ENCODE data around the gene CAPZB. TPM values are rescaled to one million over a fixed set of nuclear protein-coding genes. Genes with fewer than 3 reads are reported as not detected.

CAPZB gene
- total and polyA plus RNA-seq, 11 donors, result 77.8 to 348 (median 237) TPM

- H3K4me1 ChIP-seq, result peaks cover 0 to 27% (median 22%) of the 10 kb centered on the region in 12 donors
- ATAC-seq, result no peak
- no peaks in the 10 kb centered on the region for H3K9me3 ChIP-seq
- intact Hi-C loops (cut with DNase I), result loop anchor here in 1 of 10 donors (10.0 kb wide), 1 partner anchor 58 kb away; no protein-coding TSS in a partner anchor
- H3K27ac ChIP-seq, result peak overlapping the region in 8 of 12 donors; percentile 47 to 95 (median 83)
- DNase-seq, result no peak
- no peaks in the 10 kb centered on the region for H3K36me3 ChIP-seq
- H3K4me3 ChIP-seq, result no peak overlapping the region
- WGBS, 4 donors, result 91 to 100% (median 94%) methylated on average over 1 of the region's 1 CpG
- no peak for TF ChIP-seq CTCF (IDR thresholded peaks at IDR 0.05)
- no peak for TF ChIP-seq POLR2A (IDR thresholded peaks at IDR 0.05)
- H3K27me3 ChIP-seq, result no peaks in the 10 kb centered on the region
Observed at GRCh38 chr1:19496527-19496874, 11.2 kb upstream of the CAPZB start.

- TF ChIP-seq POLR2A (IDR thresholded peaks at IDR 0.05) (no peak), CTCF (IDR thresholded peaks at IDR 0.05) (no peak)
- peak in 3 of 4 donors; percentile 12 to 30 (median 22) for ATAC-seq
- Histone ChIP-seq H3K4me1 (peaks cover 0 to 27% (median 22%) of the 10 kb centered on the region in 12 donors), H3K36me3 (no peaks in the 10 kb centered on the region), H3K4me3 (no peak overlapping the region), H3K9me3 (no peaks in the 10 kb centered on the region), H3K27me3 (no peaks in the 10 kb centered on the region), H3K27ac (peak overlapping the region; percentile 12 to 95 (median 78))
- 21 to 49% (median 40%) methylated on average over 3 of the region's 3 CpGs for WGBS, 4 donors
- intact Hi-C loops (cut with DNase I), result loop anchor here in 1 of 10 donors (10.0 kb wide), 1 partner anchor 59 kb away; no protein-coding TSS in a partner anchor
- DNase-seq, result no peak
Observed at GRCh38 chr1:19495799-19496526, 10.6 kb upstream of the CAPZB start.

GRCh38 chr1:19495000-19495656, 9.8 kb upstream of the CAPZB start:
- WGBS, 4 donors, result 54 to 70% (median 61%) methylated on average over 11 of the region's 11 CpGs
- intact Hi-C loops (cut with DNase I), result loop anchor here in 3 of 10 donors (5.0 to 10.0 kb wide), 4 partner anchors 60 to 152 kb away; partner anchors contain the start of gene NBL1 (in 1 of the 3)
- H3K4me3 ChIP-seq, result no peak overlapping the region
- peaks cover 0 to 27% (median 22%) of the 10 kb centered on the region in 12 donors for H3K4me1 ChIP-seq
- peak in 2 of 5 donors; percentile 47 to 62 for DNase-seq
- H3K27me3 ChIP-seq, result no peaks in the 10 kb centered on the region
- ATAC-seq, result peak; percentile 48 to 96 (median 76)
- peak overlapping the region; percentile 12 to 95 (median 78) for H3K27ac ChIP-seq
- no peaks in the 10 kb centered on the region for H3K9me3 ChIP-seq
- no peaks in the 10 kb centered on the region for H3K36me3 ChIP-seq
- TF ChIP-seq POLR2A (IDR thresholded peaks at IDR 0.05), result no peak
- TF ChIP-seq CTCF (IDR thresholded peaks at IDR 0.05), result no peak

GRCh38 chr1:19493547-19493946, 8.2 kb upstream of the CAPZB start:
- Histone ChIP-seq H3K9me3 (no peaks in the 10 kb centered on the region), H3K36me3 (no peaks in the 10 kb centered on the region), H3K4me3 (no peak overlapping the region), H3K4me1 (peaks cover 0 to 27% (median 22%) of the 10 kb centered on the region in 12 donors), H3K27ac (peak overlapping the region in 7 of 12 donors; percentile 73 to 95 (median 80)), H3K27me3 (no peaks in the 10 kb centered on the region)
- 67 to 100% (median 95%) methylated on average over 2 of the region's 2 CpGs for WGBS, 4 donors
- intact Hi-C loops (cut with DNase I), result loop anchor here in 3 of 10 donors (5.0 to 10.0 kb wide), 4 partner anchors 61 to 154 kb away; partner anchors contain the start of gene NBL1 (in 1 of the 3)
- DNase-seq (no peak), ATAC-seq (no peak)
- TF ChIP-seq CTCF (IDR thresholded peaks at IDR 0.05), result no peak
- TF ChIP-seq POLR2A (IDR thresholded peaks at IDR 0.05), result no peak
